HG03039 (cell line): ENCODE data around the gene NKD2.

Source experiments
- ATAC-seq: cut with Tn5 transposase; IDR thresholded peaks from one replicate; pipeline ENCODE4 v1.9.1; 2021; ENCODE audit warnings: mild to moderate bottlenecking, moderate library complexity; ENCODE audit not compliant: unreplicated experiment

Gene NKD2

GRCh38 chr5:1028481-1029281 is 20.1 kb downstream of the NKD2 start:
- no peak for ATAC-seq

GRCh38 chr5:1029282-1029944 is 20.8 kb downstream of the NKD2 start:
- no peak for ATAC-seq

- no peak for ATAC-seq
Measured at GRCh38 chr5:1029945-1030625, 21.5 kb downstream of the NKD2 start.

- ATAC-seq: no peak
Measured at GRCh38 chr5:1030801-1031271, 22.2 kb downstream of the NKD2 start.

GRCh38 chr5:1031306-1031959 is 22.8 kb downstream of the NKD2 start:
- ATAC-seq: no peak

- no peak for ATAC-seq
Measured at GRCh38 chr5:1032011-1032410, 23.4 kb downstream of the NKD2 start.

- ATAC-seq: no peak
Measured at GRCh38 chr5:1032551-1033027, 24.0 kb downstream of the NKD2 start.

- ATAC-seq: no peak
Measured at GRCh38 chr5:1033178-1033577, 24.6 kb downstream of the NKD2 start.

- no peak for ATAC-seq
Measured at GRCh38 chr5:1033606-1034420, 25.2 kb downstream of the NKD2 start.

GRCh38 chr5:1034421-1034905 is 25.9 kb downstream of the NKD2 start:
- no peak for ATAC-seq

- no peak for ATAC-seq
Measured at GRCh38 chr5:1034986-1035385, 26.4 kb downstream of the NKD2 start.

GRCh38 chr5:1035421-1036405 is 27.1 kb downstream of the NKD2 start:
- ATAC-seq: no peak

GRCh38 chr5:1036504-1037122 is 28.0 kb downstream of the NKD2 start:
- no peak for ATAC-seq

- no peak for ATAC-seq
Measured at GRCh38 chr5:1037123-1037670, 28.6 kb downstream of the NKD2 start.

GRCh38 chr5:1037671-1038416 is 29.2 kb downstream of the NKD2 start:
- no peak for ATAC-seq

- ATAC-seq: no peak
Measured at GRCh38 chr5:1038417-1039209, 30.0 kb downstream of the NKD2 start.

GRCh38 chr5:1039210-1039548 is 30.6 kb downstream of the NKD2 start:
- no peak for ATAC-seq
